Small intestine (tissue), 7 donors: ENCODE measurements around the gene CIAO2B. TPM values are rescaled to one million over a fixed set of nuclear protein-coding genes. Genes with fewer than 3 reads are reported as not detected.
"Not testable (repeated sequence)": the region's sequence is repeated elsewhere in the genome, so short reads cannot be mapped to it uniquely, and the experiment has no call there.

Source experiments
- DNase-seq, 2 donors: peaks; one replicate each; pipeline versions ENCODE4 v3.0.0 to v3.0.0-alpha.2; 2013
- FAIRE-seq: peaks from 2 replicates; lab custom pipeline; 2012; peaks lifted over from hg19 to GRCh38; lab: Jason Lieb, UNC
- H3K27ac ChIP-seq, 3 donors: one replicate each; pipeline ENCODE4 v1.5.1; 2013; ENCODE audit warnings: low read length in 2 of 3, mild to moderate bottlenecking in 2 of 3, control low read depth in 1 of 3, inconsistent platforms in 1 of 3, low read depth in 1 of 3, moderate library complexity in 1 of 3
- H3K27me3 ChIP-seq, 3 donors: one replicate each; pipeline ENCODE4 v1.6.1; 2013; ENCODE audit warnings: low read length in 3 of 3, inconsistent platforms in 1 of 3; ENCODE audit not compliant: control insufficient read depth in 3 of 3, insufficient read depth in 3 of 3
- H3K36me3 ChIP-seq, 3 donors: one replicate each; pipeline ENCODE4 v1.6.1; 2013; ENCODE audit warnings: low read length in 3 of 3, inconsistent platforms in 1 of 3, low read depth in 1 of 3, mild to moderate bottlenecking in 1 of 3, moderate library complexity in 1 of 3; ENCODE audit not compliant: control insufficient read depth in 3 of 3, insufficient read depth in 2 of 3
- H3K4me1 ChIP-seq, 3 donors: one replicate each; pipeline ENCODE4 v1.6.1; 2013; ENCODE audit warnings: low read length in 2 of 3, inconsistent platforms in 1 of 3, low read depth in 1 of 3, mild to moderate bottlenecking in 1 of 3, moderate library complexity in 1 of 3; ENCODE audit not compliant: control insufficient read depth in 3 of 3, insufficient read depth in 2 of 3
- H3K4me3 ChIP-seq, 3 donors: one replicate each; pipeline ENCODE4 v1.5.1; 2013; ENCODE audit warnings: low read length in 3 of 3, control low read depth in 1 of 3, inconsistent platforms in 1 of 3, low read depth in 1 of 3, mild to moderate bottlenecking in 1 of 3, moderate library complexity in 1 of 3
- H3K9me3 ChIP-seq, 2 donors: one replicate each; pipeline ENCODE4 v1.6.1; 2013; ENCODE audit warnings: low read depth in 1 of 2, low read length in 1 of 2; ENCODE audit not compliant: control insufficient read depth in 2 of 2, insufficient read depth in 1 of 2
- WGBS, 3 donors: extraction: QIAGEN DNeasy Blood & Tissue Kit; methylation state at CpG; one replicate each; pipeline ENCODE4 v1.1.7; 2013; 5-methylcytosine and 5-hydroxymethylcytosine counted together
- polyA plus RNA-seq, 4 donors: library from polyadenylated mRNA; stranded (reverse) in 3 of 4; unstranded in 1 of 4; fragments of 200-250 nt in 3 of 4; fragments of 120-200 nt in 1 of 4; gene quantifications; one replicate each; pipeline versions ENCODE4 v1.2.1 to v1.2.3, GENCODE V29; 2013
- donor health status: healthy with polysubstance abuse.
- donor health status: control.
- donor health status: control.
- donor health status: Bipolar disorder and iron deficiency.
- donor health status: healthy.

CIAO2B gene
- polyA plus RNA-seq, 4 donors: 79.7 to 274 (median 232) TPM

DNA sequence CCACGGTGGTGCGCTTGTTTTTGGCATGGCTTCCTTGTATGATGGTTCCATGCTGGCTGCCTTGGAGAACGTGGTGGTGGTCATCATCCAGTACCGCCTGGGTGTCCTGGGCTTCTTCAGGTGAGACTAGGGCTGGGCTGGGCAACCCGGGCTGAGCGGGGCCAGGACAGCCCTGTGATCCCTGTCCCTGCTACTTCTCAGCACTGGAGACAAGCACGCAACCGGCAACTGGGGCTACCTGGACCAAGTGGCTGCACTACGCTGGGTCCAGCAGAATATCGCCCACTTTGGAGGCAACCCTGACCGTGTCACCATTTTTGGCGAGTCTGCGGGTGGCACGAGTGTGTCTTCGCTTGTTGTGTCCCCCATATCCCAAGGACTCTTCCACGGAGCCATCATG, 6.0 kb upstream of the CIAO2B start:
- Histone ChIP-seq H3K36me3 (peaks cover 26 to 89% (median 48%) of the 10 kb centered on the region in 3 donors), H3K9me3 (no peaks in the 10 kb centered on the region), H3K4me3 (no peak overlapping the region), H3K27me3 (no peaks in the 10 kb centered on the region), H3K27ac (peak overlapping the region in 1 of 3 donors; percentile 57), H3K4me1 (peaks cover 0 to 43% (median 7%) of the 10 kb centered on the region in 3 donors)
- WGBS, 3 donors: 90 to 95% (median 91%) methylated on average over 16 of the region's 16 CpGs
- FAIRE-seq (no peak), DNase-seq (no peak)

DNA sequence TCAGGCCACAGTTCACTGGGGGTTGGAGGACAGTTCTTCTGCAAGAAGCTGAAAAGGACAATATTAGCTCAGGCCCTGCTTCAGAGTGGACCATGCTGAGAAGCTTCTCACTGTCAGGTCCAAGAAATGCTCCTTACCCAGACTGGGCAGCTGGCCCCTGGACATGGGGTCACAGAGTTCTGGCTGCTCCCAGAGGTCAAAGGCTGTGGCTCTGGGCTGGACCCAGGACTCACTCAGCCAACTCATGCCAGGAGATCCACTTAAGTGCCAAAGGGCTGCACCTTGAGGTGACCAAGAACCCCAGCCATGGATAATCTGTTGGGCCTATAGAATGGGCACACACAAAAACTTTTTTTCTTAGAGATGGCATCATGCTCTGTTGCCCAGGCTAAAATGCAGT, 5.2 kb upstream of the CIAO2B start:
- DNase-seq (no peak), FAIRE-seq (no peak)
- H3K36me3 ChIP-seq: peaks cover 26 to 87% (median 48%) of the 10 kb centered on the region in 3 donors
- peak overlapping the region in 1 of 3 donors; percentile 5 for H3K27ac ChIP-seq
- H3K4me3 ChIP-seq: no peak overlapping the region
- H3K27me3 ChIP-seq: no peaks in the 10 kb centered on the region
- peaks cover 0 to 43% (median 7%) of the 10 kb centered on the region in 3 donors for H3K4me1 ChIP-seq
- H3K9me3 ChIP-seq: no peaks in the 10 kb centered on the region

DNA sequence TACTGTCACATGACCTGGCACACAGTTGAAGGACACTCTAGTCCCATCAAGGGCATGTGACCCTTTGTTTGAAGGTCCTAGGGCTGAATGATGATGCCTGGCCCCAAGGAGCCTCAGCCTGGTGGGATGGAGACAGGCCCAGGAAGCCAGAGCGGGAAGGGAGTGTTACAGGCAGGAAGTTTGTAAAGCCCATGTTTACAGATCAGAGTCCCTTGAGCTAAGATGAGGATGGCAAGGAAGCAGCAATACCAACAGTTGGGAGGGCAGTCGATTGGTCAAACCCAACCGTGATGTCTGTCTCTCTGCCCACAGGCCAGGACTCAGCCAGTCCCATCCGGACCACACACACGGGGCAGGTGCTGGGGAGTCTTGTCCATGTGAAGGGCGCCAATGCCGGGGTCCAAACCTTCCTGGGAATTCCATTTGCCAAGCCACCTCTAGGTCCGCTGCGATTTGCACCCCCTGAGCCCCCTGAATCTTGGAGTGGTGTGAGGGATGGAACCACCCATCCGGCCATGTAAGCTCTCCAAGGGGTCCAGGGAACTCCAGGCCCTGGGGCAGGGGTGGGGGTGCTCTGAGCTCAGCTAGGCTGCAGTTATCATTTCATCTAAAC, 3.6 kb upstream of the CIAO2B start:
- H3K36me3 ChIP-seq: peaks cover 25 to 76% (median 37%) of the 10 kb centered on the region in 3 donors
- H3K4me1 ChIP-seq: peaks cover 0 to 52% (median 9%) of the 10 kb centered on the region in 3 donors
- 74 to 85% (median 81%) methylated on average over 10 of the region's 10 CpGs for WGBS, 3 donors
- peak overlapping the region in 1 of 3 donors; percentile 30 for H3K4me3 ChIP-seq
- no peaks in the 10 kb centered on the region for H3K27me3 ChIP-seq
- FAIRE-seq (no peak), DNase-seq (no peak)
- H3K27ac ChIP-seq: peak overlapping the region; percentile 39 to 92 (median 56)
- no peaks in the 10 kb centered on the region for H3K9me3 ChIP-seq

DNA sequence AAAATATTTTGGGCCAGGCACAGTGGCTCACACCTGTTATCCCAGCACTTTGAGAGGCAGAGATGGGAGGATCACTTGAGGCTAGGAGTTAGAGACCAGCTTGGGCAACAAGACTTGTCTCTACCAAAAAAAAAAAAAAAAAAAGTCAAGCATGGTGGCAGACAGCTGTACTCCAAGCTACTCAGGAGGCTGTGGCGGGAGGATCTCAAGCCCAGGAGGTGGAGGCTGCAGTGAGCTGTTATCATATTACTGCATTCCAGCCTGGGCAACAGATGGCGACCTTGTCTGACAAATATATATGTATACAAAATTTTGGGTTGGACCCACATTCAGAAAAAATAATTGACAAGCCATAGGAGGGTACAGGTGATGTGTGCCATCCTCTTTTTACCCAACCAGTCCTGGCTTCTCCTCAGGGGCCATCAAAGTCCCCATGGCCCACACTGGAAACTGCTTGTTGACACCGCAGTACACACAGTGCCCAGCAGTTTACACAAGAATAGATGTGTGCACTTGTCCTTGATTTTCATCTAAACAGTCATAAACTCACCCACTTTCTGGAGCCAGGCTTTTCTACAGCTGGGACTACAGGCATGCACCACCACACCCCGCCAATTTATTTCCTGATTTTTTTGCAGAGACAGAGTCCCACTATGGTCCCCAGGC, 2.8 kb upstream of the CIAO2B start:
- DNase-seq: no peak
- peak overlapping the region; percentile 56 to 92 (median 88) for H3K27ac ChIP-seq
- peaks cover 17 to 76% (median 32%) of the 10 kb centered on the region in 3 donors for H3K36me3 ChIP-seq
- H3K27me3 ChIP-seq: no peaks in the 10 kb centered on the region
- FAIRE-seq: no peak
- H3K4me1 ChIP-seq: peaks cover 0 to 57% (median 9%) of the 10 kb centered on the region in 3 donors
- peak overlapping the region in 2 of 3 donors; percentile 30 to 80 for H3K4me3 ChIP-seq
- WGBS, 3 donors: 43 to 74% (median 51%) methylated on average over 4 of the region's 4 CpGs
- no peaks in the 10 kb centered on the region for H3K9me3 ChIP-seq

DNA sequence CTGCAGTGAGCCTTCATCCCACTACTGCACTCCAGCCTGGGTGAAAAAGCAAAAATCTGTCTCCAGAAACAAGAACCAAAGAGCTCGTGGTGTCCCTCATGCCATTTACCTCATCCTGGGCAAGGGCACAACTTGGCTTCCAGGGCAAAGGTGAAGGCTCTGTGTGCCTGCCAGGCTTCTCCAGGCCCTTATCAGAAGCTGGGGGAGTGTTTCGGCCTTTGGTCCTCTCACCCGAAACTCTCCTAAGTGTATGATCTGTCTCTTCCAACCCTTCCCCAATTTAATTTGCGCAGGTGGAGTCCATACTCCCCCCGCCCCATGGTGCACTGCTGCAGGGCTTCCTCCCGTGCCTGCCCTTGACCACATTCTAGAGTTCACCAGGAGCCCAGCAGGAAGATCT, 2.3 kb upstream of the CIAO2B start:
- H3K4me1 ChIP-seq: peaks cover 0 to 51% (median 9%) of the 10 kb centered on the region in 3 donors
- H3K9me3 ChIP-seq: no peaks in the 10 kb centered on the region
- peaks cover 14 to 72% (median 26%) of the 10 kb centered on the region in 3 donors for H3K36me3 ChIP-seq
- DNase-seq: peak; percentile 60 to 93
- peak overlapping the region; percentile 88 to 92 (median 91) for H3K27ac ChIP-seq
- WGBS, 3 donors: 25 to 66% (median 33%) methylated on average over 6 of the region's 6 CpGs
- H3K27me3 ChIP-seq: no peaks in the 10 kb centered on the region
- FAIRE-seq: no peak
- H3K4me3 ChIP-seq: peak overlapping the region in 2 of 3 donors; percentile 80 to 91

DNA sequence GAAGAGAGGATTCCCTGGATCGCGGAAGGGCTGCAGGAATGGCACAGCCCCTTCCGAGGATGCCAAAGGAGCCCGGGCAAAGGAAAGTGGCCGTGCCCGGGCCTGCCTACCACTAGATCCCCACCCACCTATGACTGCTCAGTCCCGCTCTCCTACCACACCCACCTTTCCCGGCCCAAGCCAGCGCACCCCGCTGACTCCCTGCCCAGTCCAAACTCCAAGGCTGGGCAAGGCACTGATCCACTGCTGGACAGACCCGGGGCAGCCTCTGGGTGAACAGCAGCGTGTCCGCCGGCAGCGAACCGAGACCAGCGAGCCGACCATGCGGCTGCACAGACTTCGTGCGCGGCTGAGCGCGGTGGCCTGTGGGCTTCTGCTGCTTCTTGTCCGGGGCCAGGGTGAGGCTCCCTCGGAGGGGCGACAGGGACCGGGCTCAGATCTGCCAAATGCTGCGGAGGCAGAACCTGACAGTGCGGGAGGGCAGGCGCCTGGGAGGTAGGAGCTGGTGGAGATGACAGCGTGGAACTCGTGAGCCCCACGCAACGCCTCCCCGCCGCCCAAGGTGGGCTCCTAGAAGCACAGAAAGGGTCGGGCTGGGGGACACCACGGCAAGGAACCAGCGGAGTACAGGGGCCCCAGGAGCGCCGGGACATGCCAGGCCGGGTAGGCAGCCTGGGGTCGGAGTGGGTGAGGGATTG, 1.3 kb upstream of the CIAO2B start, which contains the start of gene CES2:
CES2 (plus strand) TSS at position 203 of the 698 bp plus-strand sequence; CDS start at position 323, 120 bp downstream.
- H3K4me1 ChIP-seq: peaks cover 0 to 51% (median 9%) of the 10 kb centered on the region in 3 donors
- H3K9me3 ChIP-seq: no peaks in the 10 kb centered on the region
- H3K36me3 ChIP-seq: peaks cover 6 to 65% (median 17%) of the 10 kb centered on the region in 3 donors
- peak within 1 kb of the TSS; percentile 80 to 91 (median 88) for H3K4me3 ChIP-seq
- FAIRE-seq (no peak), DNase-seq (peak; percentile 88 to 97)
- H3K27me3 ChIP-seq: no peaks in the 10 kb centered on the region
- WGBS, 3 donors: 3 to 31% (median 30%) methylated on average over 41 to 44 of the region's 44 CpGs
- H3K27ac ChIP-seq: peak within 1 kb of the TSS; percentile 88 to 96 (median 92)

DNA sequence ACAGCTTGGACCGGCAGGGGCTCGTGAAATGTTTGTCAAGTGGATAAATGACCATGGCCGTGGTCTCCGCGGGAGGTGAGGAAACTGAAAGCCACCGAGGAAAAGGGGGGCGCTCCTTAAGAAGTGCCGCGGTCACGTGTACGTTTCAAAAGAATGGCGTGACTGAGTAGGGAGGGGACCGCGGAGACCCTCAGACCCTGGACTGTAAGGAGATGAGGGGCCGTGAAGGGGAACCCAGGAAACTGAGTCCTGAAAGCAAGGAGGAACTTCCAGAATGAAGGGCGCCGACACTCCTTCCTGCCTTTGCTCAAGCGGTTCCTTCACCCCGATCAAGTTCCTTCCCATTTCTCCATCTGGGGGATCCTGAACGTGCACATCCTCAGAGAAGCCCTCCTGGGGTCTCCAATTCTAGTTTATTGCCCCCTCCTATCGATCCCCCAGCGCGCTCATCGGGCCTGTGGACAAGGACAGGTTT, 674 bp upstream of the CIAO2B start:
- peaks cover 0 to 51% (median 6%) of the 10 kb centered on the region in 3 donors for H3K4me1 ChIP-seq
- 2 to 4% (median 2%) methylated on average over 16 to 21 of the region's 24 CpGs for WGBS, 3 donors
- not testable (repeated sequence) for H3K9me3 ChIP-seq, H3K27me3 ChIP-seq, DNase-seq, FAIRE-seq
- peak overlapping the region; percentile 80 to 91 (median 88) for H3K4me3 ChIP-seq
- H3K36me3 ChIP-seq: peaks cover 3 to 63% (median 12%) of the 10 kb centered on the region in 3 donors
- peak overlapping the region; percentile 88 to 96 (median 92) for H3K27ac ChIP-seq

DNA sequence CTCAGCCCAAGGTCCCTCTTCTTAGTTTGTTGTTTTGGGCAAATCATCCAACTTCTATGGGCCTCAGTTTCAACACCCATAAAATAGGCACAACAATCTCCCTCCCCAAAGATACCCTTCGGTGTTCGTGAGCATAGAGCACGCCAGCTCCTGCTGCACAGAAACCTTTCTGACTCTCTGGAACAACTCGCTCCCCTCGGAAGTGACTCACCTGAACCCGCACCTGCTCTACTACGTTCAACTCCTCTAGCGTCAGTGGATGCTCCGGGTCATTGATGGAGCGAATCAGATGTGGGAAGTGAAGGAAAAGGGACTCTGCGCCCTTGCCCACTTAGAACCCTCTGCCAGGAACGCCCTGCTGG, 445 bp downstream of the CIAO2B start:
- Histone ChIP-seq H3K36me3 (peaks cover 3 to 52% (median 6%) of the 10 kb centered on the region in 3 donors), H3K4me3 (peak overlapping the region; percentile 80 to 91 (median 88)), H3K27me3 (no peaks in the 10 kb centered on the region), H3K27ac (peak overlapping the region; percentile 88 to 96 (median 92)), H3K9me3 (no peaks in the 10 kb centered on the region), H3K4me1 (peaks cover 0 to 41% (median 6%) of the 10 kb centered on the region in 3 donors)
- 0 to 1% (median 1%) methylated on average over 12 of the region's 12 CpGs for WGBS, 3 donors
- DNase-seq (no peak), FAIRE-seq (no peak)
